ENCODE data around the gene OVOL1. TPM values are rescaled to one million over a fixed set of nuclear protein-coding genes. Genes with fewer than 3 reads are reported as not detected.
"Not testable (repeated sequence)": the region's sequence is repeated elsewhere in the genome, so short reads cannot be mapped to it uniquely, and the experiment has no call there.

Gene OVOL1
- total RNA-seq, 1 experiment from 2014 or later, result not detected

DNA sequence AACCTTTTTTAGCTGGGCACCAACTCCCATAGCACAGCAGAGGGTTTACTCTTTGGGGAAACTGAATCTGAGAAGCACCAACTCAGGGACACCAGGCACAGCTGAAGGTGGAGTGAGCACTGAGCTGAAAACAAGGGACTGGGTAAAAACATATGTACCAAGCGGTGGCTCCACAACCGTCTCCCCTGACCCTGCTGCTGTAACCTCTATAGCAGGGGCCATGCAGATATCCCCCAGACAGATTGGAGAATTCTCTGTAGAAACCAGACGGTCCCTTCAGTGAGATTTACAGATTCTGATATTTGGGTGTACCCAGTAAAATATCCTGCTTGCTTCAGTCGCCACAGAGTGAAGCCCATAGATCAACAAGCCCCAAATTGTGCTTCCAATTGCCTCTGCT lies 42.6 kb downstream of the OVOL1 start:
- Histone ChIP-seq H3K27ac (ENCODE audit: low read depth, low read length, poor library complexity, severe bottlenecking) (no peak overlapping the region), H3K4me3 (ENCODE audit: low read depth, low read length, poor library complexity, severe bottlenecking) (no peak overlapping the region), H3K27me3 (replicated peaks; ENCODE audit: insufficient read depth, low read depth, low read length, poor library complexity) (no peaks in the 10 kb centered on the region), H3K9me3 (ENCODE audit: low read depth, low read length, poor library complexity, severe bottlenecking) (no peaks in the 10 kb centered on the region), H3K36me3 (ENCODE audit: insufficient read depth, low read length, poor library complexity, severe bottlenecking) (no peaks in the 10 kb centered on the region), H3K4me1 (ENCODE audit: insufficient read depth, low read length, poor library complexity, severe bottlenecking) (no peaks in the 10 kb centered on the region)
- TF ChIP-seq EZH2 (IDR thresholded peaks at IDR 0.05; ENCODE audit: borderline replicate concordance, low read depth, low read length, poor library complexity, severe bottlenecking), result no peak
- TF ChIP-seq, protein P1, sequence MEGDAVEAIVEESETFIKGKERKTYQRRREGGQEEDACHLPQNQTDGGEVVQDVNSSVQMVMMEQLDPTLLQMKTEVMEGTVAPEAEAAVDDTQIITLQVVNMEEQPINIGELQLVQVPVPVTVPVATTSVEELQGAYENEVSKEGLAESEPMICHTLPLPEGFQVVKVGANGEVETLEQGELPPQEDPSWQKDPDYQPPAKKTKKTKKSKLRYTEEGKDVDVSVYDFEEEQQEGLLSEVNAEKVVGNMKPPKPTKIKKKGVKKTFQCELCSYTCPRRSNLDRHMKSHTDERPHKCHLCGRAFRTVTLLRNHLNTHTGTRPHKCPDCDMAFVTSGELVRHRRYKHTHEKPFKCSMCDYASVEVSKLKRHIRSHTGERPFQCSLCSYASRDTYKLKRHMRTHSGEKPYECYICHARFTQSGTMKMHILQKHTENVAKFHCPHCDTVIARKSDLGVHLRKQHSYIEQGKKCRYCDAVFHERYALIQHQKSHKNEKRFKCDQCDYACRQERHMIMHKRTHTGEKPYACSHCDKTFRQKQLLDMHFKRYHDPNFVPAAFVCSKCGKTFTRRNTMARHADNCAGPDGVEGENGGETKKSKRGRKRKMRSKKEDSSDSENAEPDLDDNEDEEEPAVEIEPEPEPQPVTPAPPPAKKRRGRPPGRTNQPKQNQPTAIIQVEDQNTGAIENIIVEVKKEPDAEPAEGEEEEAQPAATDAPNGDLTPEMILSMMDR (conservative IDR thresholded peaks at IDR 0.05; ENCODE audit: low read depth, low read length), result no peak
- intact Hi-C loops (cut with micrococcal nuclease; ENCODE audit: unreplicated experiment), result no loop called here
- ChIA-PET CTCF (interaction anchor here (0.7 to 1.1 kb wide), 2 partner anchors 50 to 1065 kb away, joined by 3 to 4 read pairs; no protein-coding TSS in a partner anchor), POLR2A (ENCODE audit: low non-redundant PET) (no interaction called here)
- no peak for DNase-seq (ENCODE audit: low spot score)
- BruUV-seq (replicated peaks), result no TSS peak

GRCh38 chr11:65832231-65832630 lies 45.4 kb downstream of the OVOL1 start:
- H3K27me3 ChIP-seq (replicated peaks; ENCODE audit: insufficient read depth, low read depth, low read length, poor library complexity); H3K27ac ChIP-seq (ENCODE audit: low read depth, low read length, poor library complexity, severe bottlenecking); BruUV-seq (replicated peaks); H3K9me3 ChIP-seq (ENCODE audit: low read depth, low read length, poor library complexity, severe bottlenecking); H3K4me1 ChIP-seq (ENCODE audit: insufficient read depth, low read length, poor library complexity, severe bottlenecking); H3K4me3 ChIP-seq (ENCODE audit: low read depth, low read length, poor library complexity, severe bottlenecking); H3K36me3 ChIP-seq (ENCODE audit: insufficient read depth, low read length, poor library complexity, severe bottlenecking); intact Hi-C loops (cut with micrococcal nuclease; ENCODE audit: unreplicated experiment); DNase-seq (ENCODE audit: low spot score): not testable (repeated sequence)
- POLR2A ChIA-PET (ENCODE audit: low non-redundant PET), result interaction anchor here (0.6 to 0.7 kb wide), 2 partner anchors 56 to 218 kb away, joined by 3 to 8 read pairs; partner anchors contain the start of gene FIBP
- CTCF ChIA-PET, result interaction anchor here (0.8 kb wide), 1 partner anchor 27 kb away, joined by 3 read pairs; no protein-coding TSS in a partner anchor

GRCh38 chr11:65833297-65834030 lies 46.6 kb downstream of the OVOL1 start, which contains the start of gene SNX32:
Gene SNX32 (plus strand): TSS chr11:65833963. CDS start chr11:65834066, 103 bp downstream.
- ChIA-PET CTCF (interaction anchor here (0.5 to 0.8 kb wide), 2 partner anchors 26 to 504 kb away, joined by 3 read pairs; no protein-coding TSS in a partner anchor), POLR2A (ENCODE audit: low non-redundant PET) (interaction anchor here (0.7 kb wide), 1 partner anchor 38 kb away, joined by 3 read pairs; no protein-coding TSS in a partner anchor)
- Histone ChIP-seq H3K4me3 (ENCODE audit: low read depth, low read length, poor library complexity, severe bottlenecking) (peak within 1 kb of the TSS; percentile 54), H3K36me3 (ENCODE audit: insufficient read depth, low read length, poor library complexity, severe bottlenecking) (no peaks in the 10 kb centered on the region), H3K27me3 (replicated peaks; ENCODE audit: insufficient read depth, low read depth, low read length, poor library complexity) (no peaks in the 10 kb centered on the region), H3K4me1 (ENCODE audit: insufficient read depth, low read length, poor library complexity, severe bottlenecking) (no peaks in the 10 kb centered on the region), H3K9me3 (ENCODE audit: low read depth, low read length, poor library complexity, severe bottlenecking) (no peaks in the 10 kb centered on the region), H3K27ac (ENCODE audit: low read depth, low read length, poor library complexity, severe bottlenecking) (peak within 1 kb of the TSS; percentile 80)
- BruUV-seq (replicated peaks), result no TSS peak
- no peak for TF ChIP-seq EZH2 (IDR thresholded peaks at IDR 0.05; ENCODE audit: borderline replicate concordance, low read depth, low read length, poor library complexity, severe bottlenecking)
- TF ChIP-seq, protein P1 (conservative IDR thresholded peaks at IDR 0.05; ENCODE audit: low read depth, low read length), result no peak
- intact Hi-C loops (cut with micrococcal nuclease; ENCODE audit: unreplicated experiment), result no loop called here
- DNase-seq (ENCODE audit: low spot score), result peak; percentile 98
